SU-DHL-6 (cell line): ENCODE results near the gene CEP72.

Source experiments
- H2AFZ ChIP-seq: fragments of 200-600 bp; sonication (generic); 2 replicates; pipeline ENCODE4 v1.6.1; 2014; ENCODE audit warnings: low read depth, mild to moderate bottlenecking, moderate library complexity, mixed read lengths, antibody characterized with exemption, low read length; ENCODE audit not compliant: severe bottlenecking
- H3F3A ChIP-seq: fragments of 200-600 bp; shearing (Covaris generic); 2 replicates; pipeline ENCODE4 v1.6.0; 2016; ENCODE audit warnings: antibody characterized with exemption, mild to moderate bottlenecking; ENCODE audit not compliant: insufficient read depth
- H3K27ac ChIP-seq: fragments of 200-600 bp; sonication (generic); 2 replicates; pipeline ENCODE4 v1.5.1; 2016; ENCODE audit warnings: low read depth, mild to moderate bottlenecking, low read length, moderate library complexity, mixed read lengths
- H3K27me3 ChIP-seq: fragments of 200-600 bp; sonication (generic), shearing (Covaris generic); 2 replicates; pipeline ENCODE4 v1.6.0; 2014; ENCODE audit warnings: mild to moderate bottlenecking, low read length
- H3K36me3 ChIP-seq: fragments of 200-600 bp; sonication (generic); 2 replicates; pipeline ENCODE4 v1.6.1; 2014; ENCODE audit warnings: mild to moderate bottlenecking, low read length, mixed read lengths
- H3K4me2 ChIP-seq: fragments of 300-600, 200-600 bp; shearing (Covaris generic), sonication (generic); 2 replicates; pipeline ENCODE4 v1.6.0; 2014; ENCODE audit warnings: low read length, low read depth, mild to moderate bottlenecking; ENCODE audit not compliant: poor library complexity, severe bottlenecking
- H3K4me3 ChIP-seq: fragments of 200-600 bp; sonication (generic); 2 replicates; pipeline ENCODE4 v1.5.1; 2014; ENCODE audit warnings: antibody characterized with exemption, low read length, mild to moderate bottlenecking, mixed read lengths; ENCODE audit not compliant: insufficient read depth, poor library complexity, severe bottlenecking
- H3K79me2 ChIP-seq: fragments of 200-600 bp; sonication (generic); 2 replicates; pipeline ENCODE4 v1.6.1; 2014; ENCODE audit warnings: mild to moderate bottlenecking, low read length, moderate library complexity; ENCODE audit not compliant: insufficient read depth
- H3K9ac ChIP-seq: fragments of 200-600 bp; sonication (generic); 2 replicates; pipeline ENCODE4 v1.7.0; 2014; ENCODE audit warnings: mild to moderate bottlenecking, low read length
- H3K9me2 ChIP-seq: fragments of 200-600 bp; sonication (generic); replicated peaks from 2 replicates; pipeline ENCODE4 v1.6.1; 2014; ENCODE audit warnings: low read length; ENCODE audit not compliant: insufficient read depth
- H3K9me3 ChIP-seq: fragments of 200-600 bp; sonication (generic); 2 replicates; pipeline ENCODE4 v1.6.1; 2014; ENCODE audit warnings: low read length, mixed read lengths; ENCODE audit not compliant: insufficient read depth
- H4K20me1 ChIP-seq: fragments of 200-600 bp; sonication (generic); 2 replicates; pipeline ENCODE4 v1.6.1; 2014; ENCODE audit warnings: low read depth, mild to moderate bottlenecking, antibody characterized with exemption, low read length, moderate library complexity, mixed read lengths
- EZH2phosphoT487 ChIP-seq: fragments of 200-600 bp; sonication (generic), shearing (Covaris generic); conservative IDR thresholded peaks from 2 replicates; pipeline ENCODE4 v1.6.1; 2018; ENCODE audit warnings: mild to moderate bottlenecking, antibody characterized with exemption, low read length, moderate library complexity, mixed read lengths
- TF ChIP-seq, protein P1 (sequence below): fragments of 200-600 bp; sonication (generic); IDR thresholded peaks from one replicate; pipeline ENCODE4 v1.5.1; 2017; ENCODE audit warnings: antibody characterized with exemption, mild to moderate bottlenecking, low read length, moderate library complexity; ENCODE audit not compliant: insufficient read depth, poor library complexity, severe bottlenecking

CEP72 gene

DNA sequence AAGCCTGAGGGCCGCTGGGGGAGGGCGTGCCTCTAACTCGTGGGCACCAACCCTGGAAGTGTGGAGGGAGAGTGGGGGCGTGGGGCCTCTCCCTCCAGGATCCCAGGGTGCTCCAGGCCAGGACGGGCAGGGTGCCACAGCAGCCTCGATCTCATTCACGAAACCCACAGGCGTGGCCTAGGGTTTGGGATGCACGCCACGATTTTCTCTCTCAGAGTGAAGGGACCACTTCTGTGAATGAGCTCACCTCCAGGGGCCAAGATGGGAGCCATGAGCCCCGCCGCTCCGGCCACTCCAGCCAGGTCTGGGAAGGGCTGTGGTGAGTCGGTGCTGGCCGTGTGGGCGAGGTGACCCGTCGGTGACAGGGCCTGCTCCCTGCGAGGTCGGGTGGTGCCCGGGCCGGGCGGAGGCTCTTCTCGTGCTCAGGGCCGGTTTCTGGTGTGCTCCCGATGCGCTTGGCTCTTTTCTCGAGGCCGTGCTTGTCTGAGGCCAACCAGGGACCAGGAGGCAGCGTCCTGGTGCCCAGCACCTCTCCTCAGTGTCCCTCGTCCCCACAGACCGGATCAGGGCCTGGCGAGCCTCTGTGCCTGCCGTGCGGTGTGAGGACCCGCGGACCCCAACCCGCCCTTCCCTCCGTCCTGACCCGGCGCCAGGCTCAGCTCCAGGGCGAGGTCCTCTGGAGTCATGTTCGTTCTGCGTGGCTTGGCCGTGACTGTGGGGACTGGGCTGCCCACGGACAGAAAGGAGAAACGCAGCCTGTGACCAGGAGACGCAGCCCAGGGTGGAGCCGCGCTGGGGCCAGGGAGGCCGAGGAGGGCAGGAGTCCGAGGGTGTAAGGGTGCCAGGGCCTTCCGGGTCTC lies 50.0 kb downstream of the CEP72 start:
- H3K9me2 ChIP-seq, result no peaks in the 10 kb centered on the region
- H4K20me1 ChIP-seq, result no peaks in the 10 kb centered on the region
- no peak overlapping the region for H3K27ac ChIP-seq
- no peak overlapping the region for H3K4me2 ChIP-seq
- H3K9ac ChIP-seq, result no peak overlapping the region
- H3K27me3 ChIP-seq, result no peaks in the 10 kb centered on the region
- H3K36me3 ChIP-seq, result no peaks in the 10 kb centered on the region
- H3K9me3 ChIP-seq, result no peaks in the 10 kb centered on the region
- no peak overlapping the region for H3K4me3 ChIP-seq
- H3F3A ChIP-seq, result no peaks in the 10 kb centered on the region
- no peak overlapping the region for H2AFZ ChIP-seq
- no peaks in the 10 kb centered on the region for H3K79me2 ChIP-seq
- TF ChIP-seq, protein P1, sequence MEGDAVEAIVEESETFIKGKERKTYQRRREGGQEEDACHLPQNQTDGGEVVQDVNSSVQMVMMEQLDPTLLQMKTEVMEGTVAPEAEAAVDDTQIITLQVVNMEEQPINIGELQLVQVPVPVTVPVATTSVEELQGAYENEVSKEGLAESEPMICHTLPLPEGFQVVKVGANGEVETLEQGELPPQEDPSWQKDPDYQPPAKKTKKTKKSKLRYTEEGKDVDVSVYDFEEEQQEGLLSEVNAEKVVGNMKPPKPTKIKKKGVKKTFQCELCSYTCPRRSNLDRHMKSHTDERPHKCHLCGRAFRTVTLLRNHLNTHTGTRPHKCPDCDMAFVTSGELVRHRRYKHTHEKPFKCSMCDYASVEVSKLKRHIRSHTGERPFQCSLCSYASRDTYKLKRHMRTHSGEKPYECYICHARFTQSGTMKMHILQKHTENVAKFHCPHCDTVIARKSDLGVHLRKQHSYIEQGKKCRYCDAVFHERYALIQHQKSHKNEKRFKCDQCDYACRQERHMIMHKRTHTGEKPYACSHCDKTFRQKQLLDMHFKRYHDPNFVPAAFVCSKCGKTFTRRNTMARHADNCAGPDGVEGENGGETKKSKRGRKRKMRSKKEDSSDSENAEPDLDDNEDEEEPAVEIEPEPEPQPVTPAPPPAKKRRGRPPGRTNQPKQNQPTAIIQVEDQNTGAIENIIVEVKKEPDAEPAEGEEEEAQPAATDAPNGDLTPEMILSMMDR, result no peak
- TF ChIP-seq EZH2phosphoT487, result no peak

GRCh38 chr5:662751-663435 lies 50.8 kb downstream of the CEP72 start:
- H3K27ac ChIP-seq, result no peak overlapping the region

GRCh38 chr5:663436-664342 lies 51.5 kb downstream of the CEP72 start:
- Histone ChIP-seq H3K9me2 (no peaks in the 10 kb centered on the region), H3F3A (no peaks in the 10 kb centered on the region; the same call in 1 of the 2 replicates), H2AFZ (no peak overlapping the region), H3K4me3 (no peak overlapping the region), H3K79me2 (no peaks in the 10 kb centered on the region), H3K4me2 (no peak overlapping the region), H3K36me3 (no peaks in the 10 kb centered on the region), H3K27ac (no peak overlapping the region), H3K9me3 (no peaks in the 10 kb centered on the region), H3K27me3 (no peaks in the 10 kb centered on the region), H3K9ac (no peak overlapping the region), H4K20me1 (no peaks in the 10 kb centered on the region)
- TF ChIP-seq EZH2phosphoT487, result no peak
- TF ChIP-seq, protein P1, result no peak

More at GRCh38 chr5:662751-663435, 50.8 kb downstream of the CEP72 start:
- Histone ChIP-seq H3K9me2 (no peaks in the 10 kb centered on the region), H3K4me3 (no peak overlapping the region), H3K4me2 (no peak overlapping the region), H3K9me3 (no peaks in the 10 kb centered on the region), H3K27me3 (no peaks in the 10 kb centered on the region), H3K9ac (no peak overlapping the region), H3F3A (no peaks in the 10 kb centered on the region; the same call in 1 of the 2 replicates), H3K79me2 (no peaks in the 10 kb centered on the region), H4K20me1 (no peaks in the 10 kb centered on the region), H2AFZ (no peak overlapping the region), H3K36me3 (no peaks in the 10 kb centered on the region)
- TF ChIP-seq, protein P1, result no peak
- TF ChIP-seq EZH2phosphoT487, result no peak
